ENCODE data around the gene LHX4. TPM values are rescaled to one million over a fixed set of nuclear protein-coding genes. Genes with fewer than 3 reads are reported as not detected.
A peak's percentile ranks its signal among the peaks of the same experiment; 100 is the strongest.

Gene LHX4
- total and polyA plus RNA-seq, 9 of the 15 experiments (the other 6 are each of a cell fraction or from before 2014, with no cell fraction given), result 0.01 to 0.11 (median 0.07) TPM; not detected in 5

GRCh38 chr1:180282401-180283044 lies 52.5 kb downstream of the LHX4 start (continued):
- TF ChIP-seq SFPQ (IDR thresholded peaks at IDR 0.05; ENCODE audit: low read depth, low read length) (no peak), PHB2 (IDR thresholded peaks at IDR 0.05; ENCODE audit: low read depth) (no peak), TOE1 (IDR thresholded peaks at IDR 0.05; ENCODE audit: borderline replicate concordance) (no peak), TOE1 (CRISPR knock-in tag; IDR thresholded peaks at IDR 0.05; ENCODE audit: borderline replicate concordance, low read depth) (no peak), ESRRB (CRISPR knock-in tag; IDR thresholded peaks at IDR 0.05; ENCODE audit: borderline replicate concordance) (no peak), MCM5 (IDR thresholded peaks at IDR 0.05; ENCODE audit: low read depth) (no peak), ZNF583 (CRISPR knock-in tag; IDR thresholded peaks at IDR 0.05) (no peak), ZNF589 (CRISPR knock-in tag; IDR thresholded peaks at IDR 0.05; ENCODE audit: low read depth) (no peak), AFF4 (CRISPR knock-in tag; IDR thresholded peaks at IDR 0.05) (0 out of 2 replicates have a peak, but pooled peaks have one; percentile 30), MTA3 (IDR thresholded peaks at IDR 0.05; ENCODE audit: borderline replicate concordance) (no peak), PKNOX1 (IDR thresholded peaks at IDR 0.05) (peak; percentile 17; the same call in 1 of the 2 replicates), TFE3 (CRISPR knock-in tag; IDR thresholded peaks at IDR 0.05) (no peak), XRCC5 (IDR thresholded peaks at IDR 0.05; ENCODE audit: low read depth, low read length) (no peak), ZNF217 (CRISPR knock-in tag; IDR thresholded peaks at IDR 0.05) (no peak), PRMT5 (CRISPR knock-in tag; IDR thresholded peaks at IDR 0.05) (no peak), ARID3B (CRISPR knock-in tag; IDR thresholded peaks at IDR 0.05; ENCODE audit: borderline replicate concordance) (no peak)

Measured in K562 (cell line).